HG02852 (cell line): ENCODE results near the gene PPL.
"Not testable (repeated sequence)": the region's sequence is repeated elsewhere in the genome, so short reads cannot be mapped to it uniquely, and the experiment has no call there.

Experiments used
- ATAC-seq: cut with Tn5 transposase; IDR thresholded peaks from one replicate; pipeline ENCODE4 v1.9.1; 2021; ENCODE audit warnings: mild to moderate bottlenecking, moderate library complexity; ENCODE audit not compliant: unreplicated experiment

The PPL gene

DNA sequence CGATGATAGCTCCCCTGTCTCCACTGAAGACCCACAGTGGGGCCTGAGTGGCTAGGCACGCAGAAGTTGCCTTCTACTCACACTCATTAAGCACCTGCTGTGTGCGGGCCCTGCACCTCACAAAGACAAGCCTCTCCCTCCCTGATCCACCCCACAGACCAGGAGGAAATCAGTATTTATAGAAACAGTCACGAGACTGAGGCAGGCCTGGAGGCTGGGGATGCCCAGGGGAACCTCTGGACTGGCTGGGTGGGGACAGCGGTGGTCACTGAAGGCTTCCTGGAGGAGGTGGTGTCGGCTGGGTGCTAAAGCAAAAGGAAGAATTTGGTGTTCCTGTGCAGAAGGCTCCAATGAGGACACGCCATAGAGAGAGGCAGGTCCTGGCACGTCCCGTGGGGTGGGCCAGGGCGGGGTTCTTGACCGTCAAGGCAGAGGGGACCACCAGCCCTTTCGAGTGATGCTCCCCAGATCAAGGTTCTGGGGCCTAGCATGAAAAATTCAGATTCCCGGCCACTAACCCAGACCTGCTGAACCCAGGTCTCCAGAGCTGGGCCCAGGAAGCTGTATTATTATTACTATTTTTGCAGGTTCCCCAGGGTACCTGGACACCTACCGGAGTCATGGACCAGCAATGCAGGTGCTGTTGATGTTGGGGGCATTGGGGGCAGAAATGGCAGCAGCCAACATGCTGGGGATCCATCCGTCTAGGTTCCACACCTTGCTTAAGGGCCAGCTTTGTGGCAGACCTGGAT, 23.0 kb downstream of the PPL start:
- no peak for ATAC-seq

- no peak for ATAC-seq
These were observed 23.7 kb downstream of the PPL start for GRCh38 chr16:4913130-4913773.

- no peak for ATAC-seq
These were observed 25.0 kb downstream of the PPL start for GRCh38 chr16:4911970-4912386.

DNA sequence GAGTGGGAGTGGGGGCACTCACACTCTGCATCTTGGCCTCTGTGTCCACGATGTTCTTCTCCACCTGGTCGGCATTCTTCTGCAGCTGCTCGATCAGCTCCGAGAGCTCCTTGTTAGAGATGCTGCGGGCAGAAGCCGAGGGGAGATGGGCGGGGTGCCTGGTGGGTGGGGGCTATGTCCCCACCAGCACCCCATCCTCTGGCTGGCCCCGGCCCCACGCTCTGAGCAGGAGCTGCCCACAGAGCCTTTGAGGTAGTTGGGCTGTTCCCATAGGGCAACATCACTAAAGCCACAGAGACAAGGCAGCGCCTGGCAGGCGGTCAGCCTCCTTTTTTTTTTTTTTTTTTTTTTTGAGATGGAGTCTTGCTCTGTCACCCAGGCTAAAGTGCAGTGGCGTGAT, 26.1 kb downstream of the PPL start:
- no peak for ATAC-seq

DNA sequence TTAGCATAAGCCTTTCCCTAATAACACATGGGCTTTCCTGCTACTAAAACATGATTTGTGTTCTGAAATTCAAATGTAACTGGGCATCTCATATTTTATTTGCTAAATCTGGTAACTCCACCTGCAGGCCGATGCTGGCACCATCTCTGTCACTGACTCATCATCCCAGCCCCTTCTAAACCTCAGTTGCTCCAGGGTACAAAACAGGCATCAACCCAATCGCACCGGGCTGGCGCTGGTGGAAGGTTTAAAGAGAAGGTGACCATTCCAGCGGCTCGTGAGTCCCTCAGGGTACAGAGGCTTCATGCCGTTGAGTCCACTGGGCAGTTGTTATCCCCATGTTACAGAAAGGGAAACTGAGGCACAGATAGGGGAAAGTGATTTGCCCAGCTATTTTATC, 27.1 kb downstream of the PPL start:
- ATAC-seq, result no peak

DNA sequence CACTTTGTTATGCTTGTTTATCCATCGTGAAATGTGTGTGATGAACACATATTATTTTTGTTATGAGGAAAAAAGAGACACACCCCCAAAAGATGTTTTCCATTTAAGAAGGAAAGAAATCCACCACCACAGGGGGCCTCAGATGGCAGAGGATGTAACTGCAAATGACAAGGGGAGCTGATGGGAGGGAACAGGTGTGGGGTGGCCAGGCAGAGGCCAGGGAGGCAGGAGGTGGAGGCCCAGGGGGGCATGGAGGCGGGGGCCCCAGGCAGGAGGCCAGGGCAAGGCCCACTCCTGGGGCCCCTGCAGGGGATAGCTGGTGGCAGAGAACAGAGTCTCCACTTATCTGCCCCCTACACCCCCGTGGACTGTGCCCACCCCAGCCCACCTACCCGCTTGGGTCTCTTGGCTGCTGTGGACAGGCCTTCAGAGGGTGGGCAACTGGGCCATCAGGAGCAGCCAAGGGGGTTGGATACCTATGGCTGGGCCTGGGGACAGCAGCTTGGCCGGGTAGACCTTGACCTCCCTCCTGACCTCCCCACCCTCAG, 28.0 kb downstream of the PPL start:
- ATAC-seq, result no peak

DNA sequence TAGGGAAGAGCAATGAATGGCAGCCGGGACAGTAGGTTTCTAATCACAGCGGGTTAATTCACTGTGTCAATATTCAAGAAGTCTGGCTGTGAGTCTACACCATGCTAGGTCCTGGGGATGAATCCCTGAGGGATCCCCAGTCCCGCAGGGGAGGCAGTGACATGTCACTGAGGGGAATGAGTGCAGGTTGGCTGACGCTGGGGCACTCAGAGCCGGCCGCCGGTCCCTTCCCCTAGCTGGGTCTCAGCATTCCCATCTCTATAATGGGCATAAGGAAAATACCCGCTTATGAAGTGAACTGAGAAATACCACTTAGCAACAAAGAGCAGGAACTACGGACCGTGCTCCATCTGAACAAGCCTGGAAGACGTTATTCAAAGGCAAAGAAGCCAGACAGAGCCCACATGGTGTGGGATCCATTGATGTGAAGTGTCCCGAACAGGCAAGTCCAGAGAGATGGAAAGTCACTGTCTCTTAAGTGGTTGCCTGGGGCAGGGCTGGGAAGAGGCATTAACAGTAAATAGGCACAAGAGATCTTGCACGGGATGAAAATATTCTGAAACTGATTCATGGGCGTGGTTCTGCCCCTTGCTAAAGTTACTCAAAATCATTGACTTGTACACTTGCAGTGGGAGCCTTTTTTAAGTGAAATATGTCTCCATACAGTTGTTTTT, 31.9 kb downstream of the PPL start:
- no peak for ATAC-seq

GRCh38 chr16:4904108-4904941, 32.6 kb downstream of the PPL start:
- ATAC-seq, result no peak

DNA sequence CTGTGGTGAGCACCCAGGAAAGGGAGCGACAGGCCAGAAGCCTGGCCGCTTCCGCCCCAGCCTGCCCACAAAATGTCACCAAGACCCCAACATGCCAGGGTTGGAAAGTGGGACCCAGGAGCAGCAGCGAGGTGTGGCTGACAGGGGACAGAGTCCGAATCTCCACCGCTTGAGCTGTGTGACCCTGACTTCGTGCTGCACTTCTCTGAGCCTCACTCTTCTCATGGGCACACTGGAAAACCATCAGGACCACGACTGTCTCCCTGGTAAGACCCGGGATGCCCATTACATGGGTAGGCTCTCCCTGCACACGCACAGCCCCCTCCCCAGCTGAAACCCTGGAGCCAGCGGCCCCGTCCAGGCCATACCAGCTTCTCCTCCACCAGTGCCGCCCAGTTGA, 34.9 kb downstream of the PPL start:
- ATAC-seq, result no peak

- ATAC-seq, result no peak
These were observed 36.2 kb downstream of the PPL start for GRCh38 chr16:4900750-4901149.

DNA sequence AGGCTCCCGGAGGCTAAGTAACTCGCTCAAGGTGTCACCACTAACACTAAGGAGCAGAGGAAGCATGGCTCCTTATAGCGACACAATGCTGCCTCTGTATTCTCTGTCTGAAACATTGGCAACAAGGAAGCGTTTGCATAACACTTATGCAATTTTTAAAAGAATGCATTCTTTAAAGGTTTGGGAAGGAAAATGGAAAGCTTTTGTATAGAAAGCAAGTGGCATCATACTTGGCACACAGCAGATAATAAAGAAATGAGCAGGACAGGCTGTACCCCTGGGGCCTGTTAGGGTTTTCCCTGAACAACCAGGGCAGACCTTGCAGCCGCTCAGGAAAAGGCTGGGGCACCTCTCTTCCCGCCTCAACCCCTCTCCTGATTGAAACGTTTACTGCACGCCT, 36.9 kb downstream of the PPL start:
- no peak for ATAC-seq

- ATAC-seq, result no peak
These were observed 37.5 kb downstream of the PPL start for GRCh38 chr16:4899474-4899846.

DNA sequence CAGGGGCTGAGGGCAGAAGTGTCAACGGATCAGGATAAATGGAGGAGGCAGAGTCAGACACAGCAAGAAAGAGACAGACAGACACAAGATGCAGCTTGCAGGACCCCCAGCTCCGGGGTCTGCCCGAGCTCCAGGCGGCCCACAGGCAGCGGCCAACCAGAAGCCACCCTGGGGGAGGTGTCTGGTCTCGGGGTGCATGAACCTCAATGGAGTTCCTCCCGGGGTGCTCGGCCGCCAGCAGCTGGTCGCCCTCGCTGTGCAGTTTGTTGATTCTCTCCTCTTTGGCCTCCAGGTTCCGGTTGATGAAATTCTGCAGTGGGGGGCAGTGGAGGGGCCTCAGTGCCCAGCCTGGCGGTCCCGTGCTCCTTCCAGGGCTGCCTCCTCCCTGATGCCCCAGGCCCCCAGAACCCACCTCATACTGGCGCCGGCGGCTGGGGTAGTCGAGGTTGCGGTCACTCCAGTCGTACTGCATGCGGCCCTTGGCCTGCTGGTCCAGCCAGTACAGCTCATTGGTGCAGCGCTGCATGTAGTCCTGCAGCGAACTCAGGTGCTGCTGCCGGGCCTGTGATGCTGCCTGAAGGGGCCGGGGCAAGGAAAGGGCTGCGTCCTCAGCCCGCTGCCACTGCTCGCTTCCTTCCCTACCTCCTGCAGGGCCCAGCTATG, 38.0 kb downstream of the PPL start:
- ATAC-seq, result no peak

GRCh38 chr16:4897328-4897727, 39.6 kb downstream of the PPL start:
- ATAC-seq, result no peak

DNA sequence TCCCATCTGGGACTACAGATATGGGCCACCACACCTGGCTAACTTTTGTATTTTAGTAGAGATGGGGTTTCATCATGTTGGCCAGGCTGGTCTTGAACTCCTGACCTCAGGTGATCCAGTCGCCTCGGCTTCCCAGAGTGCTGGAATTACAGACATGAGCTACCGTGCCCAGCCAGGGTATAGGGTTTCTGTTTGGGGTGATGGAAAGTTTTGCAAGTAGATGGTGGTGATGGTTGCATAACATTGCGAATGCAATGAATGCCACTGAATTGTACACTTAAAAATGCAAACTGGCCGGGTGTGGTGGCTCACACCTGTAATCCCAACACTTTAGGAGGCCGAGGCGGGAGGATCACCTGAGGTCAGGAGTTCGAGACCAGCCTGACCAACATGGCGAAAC, 40.2 kb downstream of the PPL start:
- ATAC-seq, result not testable (repeated sequence)

GRCh38 chr16:4895366-4895765, 41.6 kb downstream of the PPL start:
- ATAC-seq, result no peak

- ATAC-seq, result no peak
These were observed 42.4 kb downstream of the PPL start for GRCh38 chr16:4894276-4895150.

DNA sequence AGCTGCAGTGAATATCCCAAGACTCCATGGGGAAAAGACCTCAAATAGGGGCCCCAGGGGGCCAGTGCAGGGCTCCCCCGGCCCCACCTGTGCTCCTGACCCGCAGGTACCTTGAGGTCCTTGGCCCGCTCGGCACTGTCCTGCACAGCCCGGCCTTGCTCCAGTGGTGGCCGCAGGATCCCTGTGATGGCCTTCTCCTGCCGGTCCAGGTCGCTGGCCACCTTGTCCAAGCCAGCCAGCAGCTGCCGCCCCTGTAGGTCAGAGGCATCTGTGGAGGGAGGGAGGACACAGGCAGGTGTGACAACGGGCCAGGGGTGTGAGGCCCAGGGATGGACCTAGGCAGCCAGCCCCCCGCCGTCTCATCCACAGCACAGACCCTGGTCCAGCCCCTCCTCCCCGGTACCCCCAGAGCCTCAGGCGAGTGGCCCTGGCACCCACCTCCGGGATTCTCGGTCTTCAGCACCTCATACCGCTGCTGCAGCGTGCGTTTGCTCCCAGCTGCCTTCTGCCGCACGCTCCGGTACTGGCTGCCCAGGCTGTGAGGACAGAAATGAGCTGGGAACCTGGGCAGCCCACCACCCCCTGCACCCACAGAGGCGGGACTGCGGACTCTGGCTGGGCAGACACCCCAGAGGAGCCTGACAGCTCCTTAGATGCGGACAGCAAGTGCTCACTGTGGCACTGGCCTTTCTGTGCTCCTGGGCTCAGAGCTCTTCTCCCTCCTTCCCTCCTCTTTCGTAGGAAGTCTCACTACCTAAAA, 43.7 kb downstream of the PPL start:
- no peak for ATAC-seq
